ENCODE results near the gene MORC1. TPM values are rescaled to one million over a fixed set of nuclear protein-coding genes. Genes with fewer than 3 reads are reported as not detected.

MORC1 gene
- total RNA-seq, 1 donor from 2014 or later = not detected

GRCh38 chr3:109025896-109026295, 92.0 kb downstream of the MORC1 start:
- no peak for DNase-seq

- DNase-seq = peak; percentile 72
Observed at GRCh38 chr3:109023656-109024254, 94.2 kb downstream of the MORC1 start.

- no peak for DNase-seq
Observed at GRCh38 chr3:109023167-109023566, 94.8 kb downstream of the MORC1 start.

GRCh38 chr3:109021556-109021955, 96.4 kb downstream of the MORC1 start:
- no peak for DNase-seq

- DNase-seq = no peak
Observed at GRCh38 chr3:109018828-109019227, 99.1 kb downstream of the MORC1 start.

- DNase-seq = no peak
Observed at GRCh38 chr3:109005443-109005842, 112.5 kb downstream of the MORC1 start.

GRCh38 chr3:108998436-108998835, 119.5 kb downstream of the MORC1 start:
- no peak for DNase-seq

- DNase-seq = no peak
Observed at GRCh38 chr3:108985844-108986243, 132.1 kb downstream of the MORC1 start.

- DNase-seq = no peak
Observed at GRCh38 chr3:108983051-108983450, 134.9 kb downstream of the MORC1 start.

- no peak for DNase-seq
Observed at GRCh38 chr3:108976058-108976457, 141.9 kb downstream of the MORC1 start.

- no peak for DNase-seq
Observed at GRCh38 chr3:108973019-108973418, 144.9 kb downstream of the MORC1 start.

GRCh38 chr3:108972482-108972881, 145.5 kb downstream of the MORC1 start:
- DNase-seq = no peak

GRCh38 chr3:108970561-108970960, 147.4 kb downstream of the MORC1 start:
- DNase-seq = no peak

GRCh38 chr3:108966773-108967172, 151.2 kb downstream of the MORC1 start:
- DNase-seq = no peak

- DNase-seq = no peak
Observed at GRCh38 chr3:108959017-108959416, 158.9 kb downstream of the MORC1 start.

- DNase-seq = no peak
Observed at GRCh38 chr3:108953700-108954099, 164.2 kb downstream of the MORC1 start, which contains the start of gene GUCA1C. TSS of gene GUCA1C (minus strand) at chr3:108953879. CDS start at chr3:108953762, 117 bp downstream.

- no peak for DNase-seq
Observed at GRCh38 chr3:108953210-108953609, 164.7 kb downstream of the MORC1 start.

- no peak for DNase-seq
Observed at GRCh38 chr3:108951820-108952501, 166.0 kb downstream of the MORC1 start.

- DNase-seq = no peak
Observed at GRCh38 chr3:108947855-108948254, 170.1 kb downstream of the MORC1 start.

GRCh38 chr3:108946292-108947285, 171.3 kb downstream of the MORC1 start:
- DNase-seq = no peak

- DNase-seq = no peak
Observed at GRCh38 chr3:108940568-108941263, 177.2 kb downstream of the MORC1 start.

GRCh38 chr3:108940166-108940565, 177.8 kb downstream of the MORC1 start:
- no peak for DNase-seq
